A673 (cell line): Measurements from ENCODE around the gene NACA2. TPM values are rescaled to one million over a fixed set of nuclear protein-coding genes. Genes with fewer than 3 reads are reported as not detected.

Experiments
- BruUV-seq: library from RNA; stranded (reverse); fragments of 400-500 nt; replicated peaks from 2 replicates; lab custom pipeline; 2021; lab: Mats Ljungman, UMichigan
- CTCF ChIA-PET: fragments of 300-600 bp; sonication (Branson Sonifier 250); formaldehyde crosslinking; loops from one replicate; lab custom pipeline; 2022; ENCODE audit warnings: antibody characterized with exemption; lab: Charles Lee
- POLR2A ChIA-PET: fragments of 300-600 bp; sonication (Branson Sonifier 250); formaldehyde crosslinking; loops from one replicate; lab custom pipeline; 2022; ENCODE audit warnings: antibody characterized with exemption; ENCODE audit not compliant: low non-redundant PET; lab: Charles Lee
- DNase-seq: peaks from one replicate; pipeline ENCODE4 v3.0.0-alpha.2; 2015; ENCODE audit warnings: low spot score
- H3K27ac ChIP-seq: fragments of 200-600 bp; sonication (generic); 2 replicates; pipeline ENCODE4 v1.5.1; 2016; ENCODE audit warnings: mixed run types, low read depth, mild to moderate bottlenecking, mixed read lengths, antibody characterized with exemption, low read length; ENCODE audit not compliant: poor library complexity, severe bottlenecking
- H3K27me3 ChIP-seq: fragments of 200-600 bp; sonication (generic); replicated peaks from 2 replicates; pipeline ENCODE4 v1.6.1; 2017; ENCODE audit warnings: mixed run types, low read depth, mild to moderate bottlenecking, mixed read lengths, antibody characterized with exemption, low read length; ENCODE audit not compliant: insufficient read depth, poor library complexity
- H3K36me3 ChIP-seq: fragments of 200-600 bp; sonication (generic); 2 replicates; pipeline ENCODE4 v1.6.1; 2016; ENCODE audit warnings: mixed run types, mild to moderate bottlenecking, mixed read lengths, antibody characterized with exemption, low read length; ENCODE audit not compliant: insufficient read depth, poor library complexity, severe bottlenecking
- H3K4me1 ChIP-seq: fragments of 200-600 bp; sonication (generic); 2 replicates; pipeline ENCODE4 v1.6.1; 2017; ENCODE audit warnings: mixed run types, mild to moderate bottlenecking, mixed read lengths, antibody characterized with exemption, low read length; ENCODE audit not compliant: insufficient read depth, poor library complexity, severe bottlenecking
- H3K4me3 ChIP-seq: fragments of 200-600 bp; sonication (generic); 2 replicates; pipeline ENCODE4 v1.5.1; 2016; ENCODE audit warnings: low read depth, mixed run types, mild to moderate bottlenecking, mixed read lengths, low read length; ENCODE audit not compliant: poor library complexity, severe bottlenecking
- H3K9me3 ChIP-seq: fragments of 200-600 bp; sonication (generic); 2 replicates; pipeline ENCODE4 v1.6.1; 2016; ENCODE audit warnings: mixed run types, low read depth, mild to moderate bottlenecking, mixed read lengths, antibody characterized with exemption, low read length; ENCODE audit not compliant: poor library complexity, severe bottlenecking
- CTCF ChIP-seq: fragments of 300-800, 200-600 bp; sonication (generic); conservative IDR thresholded peaks from 2 replicates; pipeline ENCODE4 v1.5.1; 2017; ENCODE audit warnings: low read depth, mild to moderate bottlenecking, antibody characterized with exemption, low read length, moderate library complexity, mixed read lengths
- EZH2 ChIP-seq: fragments of 200-600 bp; sonication (generic); IDR thresholded peaks from 2 replicates; pipeline ENCODE4 v1.6.1; 2017; ENCODE audit warnings: borderline replicate concordance, low read depth, mild to moderate bottlenecking, mixed read lengths, antibody characterized with exemption, low read length; ENCODE audit not compliant: poor library complexity, severe bottlenecking
- intact Hi-C: fragments of 100-400 bp; cut with micrococcal nuclease; formaldehyde crosslinking; loops from one replicate; pipeline ENCODE4 v1.10.0; 2022; ENCODE audit not compliant: unreplicated experiment
- total RNA-seq: library from RNA; stranded (reverse); gene quantifications from 2 replicates; pipeline ENCODE4 v1.2.3, GENCODE V29; 2021

Gene NACA2
- total RNA-seq, 1 experiment from 2014 or later, result not detected

GRCh38 chr17:61600621-61601020 lies 9.6 kb upstream of the NACA2 start:
- ChIA-PET CTCF (no interaction called here), POLR2A (no interaction called here)
- TF ChIP-seq EZH2 (no peak), CTCF (no peak)
- H3K27me3 ChIP-seq, result peaks cover 30% of the 10 kb centered on the region
- no peak for DNase-seq
- intact Hi-C loops, result no loop called here
- H3K9me3 ChIP-seq, result no peaks in the 10 kb centered on the region
- no peak overlapping the region for H3K27ac ChIP-seq
- BruUV-seq, result no TSS peak
- H3K4me3 ChIP-seq, result no peak overlapping the region
- no peaks in the 10 kb centered on the region for H3K36me3 ChIP-seq
- H3K4me1 ChIP-seq, result no peaks in the 10 kb centered on the region

GRCh38 chr17:61599608-61600007 lies 8.6 kb upstream of the NACA2 start:
- intact Hi-C loops, result no loop called here
- BruUV-seq, result no TSS peak
- TF ChIP-seq EZH2 (no peak), CTCF (no peak)
- no peaks in the 10 kb centered on the region for H3K9me3 ChIP-seq
- no peak overlapping the region for H3K27ac ChIP-seq
- ChIA-PET CTCF (no interaction called here), POLR2A (no interaction called here)
- H3K4me1 ChIP-seq, result no peaks in the 10 kb centered on the region
- peaks cover 33% of the 10 kb centered on the region for H3K27me3 ChIP-seq
- no peak overlapping the region for H3K4me3 ChIP-seq
- no peak for DNase-seq
- no peaks in the 10 kb centered on the region for H3K36me3 ChIP-seq

GRCh38 chr17:61598014-61598413 lies 7.0 kb upstream of the NACA2 start:
- no peaks in the 10 kb centered on the region for H3K36me3 ChIP-seq
- CTCF ChIA-PET, result no interaction called here
- no peak overlapping the region for H3K4me3 ChIP-seq

More at GRCh38 chr17:61598014-61598413, 7.0 kb upstream of the NACA2 start:
- Histone ChIP-seq H3K27me3 (peaks cover 37% of the 10 kb centered on the region), H3K27ac (no peak overlapping the region), H3K4me1 (no peaks in the 10 kb centered on the region), H3K9me3 (no peaks in the 10 kb centered on the region)
- POLR2A ChIA-PET, result no interaction called here
- no peak for DNase-seq
- no TSS peak for BruUV-seq
- intact Hi-C loops, result no loop called here
- TF ChIP-seq CTCF (no peak), EZH2 (no peak)
